ENCODE data around the gene GNA14. TPM values are rescaled to one million over a fixed set of nuclear protein-coding genes. Genes with fewer than 3 reads are reported as not detected.

Gene GNA14
- total RNA-seq, 1 experiment from 2014 or later: 1.2 TPM

- Histone ChIP-seq H2AFZ (ENCODE audit: low read length) (0 out of 2 replicates have a peak overlapping the region, but pooled peaks have one; percentile 43), H3K9ac (ENCODE audit: low read length) (peak overlapping the region; percentile 24), H3K9me2 (replicated peaks; ENCODE audit: low read length) (no peaks in the 10 kb centered on the region), H3K9me3 (ENCODE audit: low read length) (no peaks in the 10 kb centered on the region), H3K36me3 (ENCODE audit: low read depth, low read length) (no peaks in the 10 kb centered on the region), H3K27ac (ENCODE audit: low read length) (peak overlapping the region; percentile 91), H4K20me1 (ENCODE audit: low read length) (no peaks in the 10 kb centered on the region), H3K4me1 (ENCODE audit: insufficient read depth, low read length) (peaks cover 27% of the 10 kb centered on the region), H3K4me3 (ENCODE audit: low read length) (no peak overlapping the region), H3K27me3 (ENCODE audit: low read length) (no peaks in the 10 kb centered on the region), H3K4me2 (ENCODE audit: low read length) (peak overlapping the region; percentile 68), H3K79me2 (ENCODE audit: low read length) (no peaks in the 10 kb centered on the region), H3F3A (ENCODE audit: low read length, unreplicated experiment) (no peaks in the 10 kb centered on the region)
- BruUV-seq (replicated peaks): no TSS peak
- intact Hi-C loops (cut with micrococcal nuclease): loop anchor here (1.0 to 2.0 kb wide), 5 partner anchors 9 to 134 kb away; partner anchors contain the start of gene GNA14
- POLR2A ChIA-PET (ENCODE audit: unreplicated experiment): interaction anchor here (0.6 to 0.7 kb wide), 2 partner anchors 251 to 253 kb away, joined by 3 to 5 read pairs; no protein-coding TSS in a partner anchor
- TF ChIP-seq CTCF (conservative IDR thresholded peaks at IDR 0.05; ENCODE audit: low read depth, low read length) (no peak), EZH2phosphoT487 (IDR thresholded peaks at IDR 0.05; ENCODE audit: borderline replicate concordance, low read length) (no peak), EZH2 (IDR thresholded peaks at IDR 0.05; ENCODE audit: low read length, unreplicated experiment) (no peak)
- ATAC-seq: peak; percentile 92
- CTCF ChIA-PET: interaction anchor here (0.7 to 1.5 kb wide), 3 partner anchors 59 to 134 kb away, joined by 3 read pairs; no protein-coding TSS in a partner anchor
- peak; percentile 75 for DNase-seq
These were observed 133.0 kb downstream of the GNA14 start for GRCh38 chr9:77514886-77515711.

- no peak for TF ChIP-seq EZH2phosphoT487 (IDR thresholded peaks at IDR 0.05; ENCODE audit: borderline replicate concordance, low read length)
- TF ChIP-seq EZH2 (IDR thresholded peaks at IDR 0.05; ENCODE audit: low read length, unreplicated experiment): no peak
- no peak for TF ChIP-seq CTCF (conservative IDR thresholded peaks at IDR 0.05; ENCODE audit: low read depth, low read length)
- Histone ChIP-seq H3K9ac (ENCODE audit: low read length) (no peak overlapping the region), H3K4me1 (ENCODE audit: insufficient read depth, low read length) (peaks cover 27% of the 10 kb centered on the region), H3K4me3 (ENCODE audit: low read length) (no peak overlapping the region), H3K9me3 (ENCODE audit: low read length) (no peaks in the 10 kb centered on the region), H4K20me1 (ENCODE audit: low read length) (no peaks in the 10 kb centered on the region), H3K4me2 (ENCODE audit: low read length) (no peak overlapping the region), H3K27ac (ENCODE audit: low read length) (no peak overlapping the region), H3K79me2 (ENCODE audit: low read length) (no peaks in the 10 kb centered on the region), H3F3A (ENCODE audit: low read length, unreplicated experiment) (no peaks in the 10 kb centered on the region), H2AFZ (ENCODE audit: low read length) (no peak overlapping the region), H3K9me2 (replicated peaks; ENCODE audit: low read length) (no peaks in the 10 kb centered on the region), H3K36me3 (ENCODE audit: low read depth, low read length) (no peaks in the 10 kb centered on the region), H3K27me3 (ENCODE audit: low read length) (no peaks in the 10 kb centered on the region)
- intact Hi-C loops (cut with micrococcal nuclease): no loop called here
- CTCF ChIA-PET: no interaction called here
- POLR2A ChIA-PET (ENCODE audit: unreplicated experiment): no interaction called here
- no TSS peak for BruUV-seq (replicated peaks)
- ATAC-seq (no peak), DNase-seq (no peak)
These were observed 134.7 kb downstream of the GNA14 start for GRCh38 chr9:77513457-77513856.

- TF ChIP-seq EZH2phosphoT487 (IDR thresholded peaks at IDR 0.05; ENCODE audit: borderline replicate concordance, low read length): no peak
- TF ChIP-seq EZH2 (IDR thresholded peaks at IDR 0.05; ENCODE audit: low read length, unreplicated experiment): no peak
- TF ChIP-seq CTCF (conservative IDR thresholded peaks at IDR 0.05; ENCODE audit: low read depth, low read length): no peak
- no TSS peak for BruUV-seq (replicated peaks)
- CTCF ChIA-PET: no interaction called here
These were observed 135.2 kb downstream of the GNA14 start for GRCh38 chr9:77512876-77513275.

More at GRCh38 chr9:77512876-77513275, 135.2 kb downstream of the GNA14 start:
- H2AFZ ChIP-seq (ENCODE audit: low read length): no peak overlapping the region
- H3K4me3 ChIP-seq (ENCODE audit: low read length): no peak overlapping the region
- intact Hi-C loops (cut with micrococcal nuclease): no loop called here
- H3K4me2 ChIP-seq (ENCODE audit: low read length): 0 out of 2 replicates have a peak overlapping the region, but pooled peaks have one; percentile 33
- H3K4me1 ChIP-seq (ENCODE audit: insufficient read depth, low read length): peaks cover 27% of the 10 kb centered on the region
- no peaks in the 10 kb centered on the region for H3K27me3 ChIP-seq (ENCODE audit: low read length)
- H3K9ac ChIP-seq (ENCODE audit: low read length): no peak overlapping the region
- POLR2A ChIA-PET (ENCODE audit: unreplicated experiment): no interaction called here
- no peaks in the 10 kb centered on the region for H4K20me1 ChIP-seq (ENCODE audit: low read length)
- no peaks in the 10 kb centered on the region for H3K79me2 ChIP-seq (ENCODE audit: low read length)
- ATAC-seq: no peak
- H3K27ac ChIP-seq (ENCODE audit: low read length): no peak overlapping the region
- peak; percentile 52 for DNase-seq
- no peaks in the 10 kb centered on the region for H3K9me3 ChIP-seq (ENCODE audit: low read length)
- H3K9me2 ChIP-seq (replicated peaks; ENCODE audit: low read length): no peaks in the 10 kb centered on the region
- no peaks in the 10 kb centered on the region for H3K36me3 ChIP-seq (ENCODE audit: low read depth, low read length)
- H3F3A ChIP-seq (ENCODE audit: low read length, unreplicated experiment): no peaks in the 10 kb centered on the region

All from PC-3 (cell line).